Measurements from ENCODE around the gene TAAR8.
A peak's percentile ranks its signal among the peaks of the same experiment; 100 is the strongest.
"Not testable (repeated sequence)": the region's sequence is repeated elsewhere in the genome, so short reads cannot be mapped to it uniquely, and the experiment has no call there.

The TAAR8 gene

GRCh38 chr6:132552372-132552771, at the start of gene TAAR8:
TAAR8 (plus strand) TSS chr6:132552672; CDS start chr6:132552693, 21 bp downstream.
- DNase-seq = no peak

GRCh38 chr6:132504757-132505156, 47.7 kb upstream of the TAAR8 start:
- no peak for DNase-seq

- DNase-seq = no peak
These were observed 47.3 kb upstream of the TAAR8 start for GRCh38 chr6:132505158-132505557.

- no peak for DNase-seq
These were observed 46.0 kb upstream of the TAAR8 start for GRCh38 chr6:132506461-132506860.

- no peak for DNase-seq
These were observed 45.3 kb upstream of the TAAR8 start for GRCh38 chr6:132506869-132507808.

- DNase-seq = peak; percentile 2
These were observed 41.2 kb upstream of the TAAR8 start for GRCh38 chr6:132511210-132511830.

GRCh38 chr6:132511831-132512220, 40.6 kb upstream of the TAAR8 start:
- DNase-seq = no peak

- no peak for DNase-seq
These were observed 40.2 kb upstream of the TAAR8 start for GRCh38 chr6:132512342-132512637.

- peak; percentile 82 for DNase-seq
These were observed 39.5 kb upstream of the TAAR8 start, which contains the start of gene STX7 for GRCh38 chr6:132512638-132513632. STX7 (minus strand) TSS chr6:132513116; CDS start chr6:132503530, 9,586 bp downstream.

GRCh38 chr6:132513831-132514545, 38.5 kb upstream of the TAAR8 start:
- no peak for DNase-seq

- DNase-seq = no peak
These were observed 37.1 kb upstream of the TAAR8 start for GRCh38 chr6:132515386-132515785.

- no peak for DNase-seq
These were observed 31.5 kb upstream of the TAAR8 start for GRCh38 chr6:132520953-132521352.

- DNase-seq = no peak
These were observed 27.8 kb upstream of the TAAR8 start for GRCh38 chr6:132524646-132525045.

GRCh38 chr6:132525866-132526265, 26.6 kb upstream of the TAAR8 start:
- DNase-seq = no peak

GRCh38 chr6:132526461-132526860, 26.0 kb upstream of the TAAR8 start:
- no peak for DNase-seq

GRCh38 chr6:132527791-132528190, 24.7 kb upstream of the TAAR8 start:
- DNase-seq = no peak

GRCh38 chr6:132530293-132530974, 22.0 kb upstream of the TAAR8 start:
- peak; percentile 76 for DNase-seq

- DNase-seq = not testable (repeated sequence)
These were observed 17.9 kb upstream of the TAAR8 start for GRCh38 chr6:132534546-132534945.

- no peak for DNase-seq
These were observed 15.3 kb upstream of the TAAR8 start for GRCh38 chr6:132537145-132537544.

- no peak for DNase-seq
These were observed 14.5 kb upstream of the TAAR8 start, which contains the start of gene TAAR9 for GRCh38 chr6:132537977-132538376. TAAR9 (plus strand) TSS chr6:132538277; CDS start chr6:132538290, 13 bp downstream.

GRCh38 chr6:132544826-132545225, 7.6 kb upstream of the TAAR8 start:
- DNase-seq = no peak

All from kidney glomerular epithelial cell (primary cell).